HEK293T (cell line): Measurements from ENCODE around the gene NECAB3.
"Not testable (repeated sequence)": the region's sequence is repeated elsewhere in the genome, so short reads cannot be mapped to it uniquely, and the experiment has no call there.

ENCODE experiments used
- CTCF ChIA-PET: fragments of 350-600 bp; formaldehyde crosslinking; extraction: SDS; loops from one replicate; lab custom pipeline; 2021; ENCODE audit warnings: antibody characterized with exemption, inconsistent platforms; lab: Yijun Ruan, JAX
- POLR2A ChIA-PET: fragments of 350-600 bp; formaldehyde crosslinking; extraction: SDS; loops from one replicate; lab custom pipeline; 2020; ENCODE audit warnings: antibody characterized with exemption, inconsistent platforms; lab: Yijun Ruan, JAX
- DNase-seq: peaks from one replicate; pipeline ENCODE4 v3.0.0; 2012; ENCODE audit warnings: mixed read lengths; ENCODE audit errors: extremely low spot score
- ARNT ChIP-seq: fragments of 450-650 bp; IDR thresholded peaks from 2 replicates; pipeline ENCODE4 v1.6.1; 2017; ENCODE audit warnings: mild to moderate bottlenecking
- BHLHE40 ChIP-seq: fragments of 450-650 bp; IDR thresholded peaks from 2 replicates; pipeline ENCODE4 v1.6.1; 2016; ENCODE audit warnings: mild to moderate bottlenecking, moderate library complexity, borderline replicate concordance
- CTBP1 ChIP-seq: fragments of 450-650 bp; IDR thresholded peaks from 2 replicates; pipeline ENCODE4 v1.6.1; 2016; ENCODE audit warnings: borderline replicate concordance
- ELF4 ChIP-seq: fragments of 450-650 bp; IDR thresholded peaks from 2 replicates; pipeline ENCODE4 v1.6.1; 2017; ENCODE audit warnings: antibody characterized with exemption
- FOXA1 ChIP-seq: fragments of 450-650 bp; IDR thresholded peaks from 2 replicates; pipeline ENCODE4 v1.6.1; 2016; ENCODE audit warnings: mild to moderate bottlenecking
- FOXK2 ChIP-seq: fragments of 450-650 bp; IDR thresholded peaks from 2 replicates; pipeline ENCODE4 v1.6.1; 2016; ENCODE audit warnings: mild to moderate bottlenecking
- FOXM1 ChIP-seq: fragments of 450-650 bp; IDR thresholded peaks from 2 replicates; pipeline ENCODE4 v1.6.1; 2017; ENCODE audit warnings: mild to moderate bottlenecking, borderline replicate concordance
- HDGF ChIP-seq: fragments of 450-650 bp; IDR thresholded peaks from 2 replicates; pipeline ENCODE4 v1.6.1; 2017; ENCODE audit warnings: antibody characterized with exemption, borderline replicate concordance
- L3MBTL2 ChIP-seq: fragments of 450-650 bp; conservative IDR thresholded peaks from 2 replicates; pipeline ENCODE4 v1.6.1; 2016; ENCODE audit warnings: mild to moderate bottlenecking
- LEF1 ChIP-seq: fragments of 450-650 bp; IDR thresholded peaks from 2 replicates; pipeline ENCODE4 v1.6.1; 2017; ENCODE audit warnings: mild to moderate bottlenecking, borderline replicate concordance
- NFRKB ChIP-seq: fragments of 450-650 bp; IDR thresholded peaks from 2 replicates; pipeline ENCODE4 v1.6.1; 2016; ENCODE audit warnings: mild to moderate bottlenecking, moderate library complexity
- PKNOX1 ChIP-seq: fragments of 450-650 bp; IDR thresholded peaks from 2 replicates; pipeline ENCODE4 v1.6.1; 2016
- SP1 ChIP-seq: fragments of 450-650 bp; IDR thresholded peaks from 2 replicates; pipeline ENCODE4 v1.6.1; 2017
- SUZ12 ChIP-seq: fragments of 450-650 bp; IDR thresholded peaks from 2 replicates; pipeline ENCODE4 v1.6.1; 2016; ENCODE audit warnings: mild to moderate bottlenecking
- TARDBP ChIP-seq: fragments of 450-650 bp; IDR thresholded peaks from 2 replicates; pipeline ENCODE4 v1.6.1; 2016
- ZNF384 ChIP-seq: fragments of 450-650 bp; IDR thresholded peaks from 2 replicates; pipeline ENCODE4 v1.6.1; 2016

Gene NECAB3

GRCh38 chr20:33704197-33704924 is 30.1 kb upstream of the NECAB3 start:
- POLR2A ChIA-PET: interaction anchor here (0.8 to 1.7 kb wide), 3 partner anchors 10 to 29 kb away, joined by 3 to 4 read pairs (median 4); partner anchors contain the start of gene PXMP4
- no peak for DNase-seq
- CTCF ChIA-PET: interaction anchor here (1.1 kb wide), 1 partner anchor 10 kb away, joined by 3 read pairs; no protein-coding TSS in a partner anchor
- TF ChIP-seq CTBP1 (no peak), NFRKB (no peak), FOXA1 (no peak), SUZ12 (no peak), FOXM1 (no peak), ZNF384 (no peak), FOXK2 (no peak), L3MBTL2 (no peak), SP1 (no peak), PKNOX1 (no peak), TARDBP (no peak), HDGF (no peak), ARNT (no peak), ELF4 (no peak)

GRCh38 chr20:33703498-33704137 is 29.4 kb upstream of the NECAB3 start:
- ChIA-PET CTCF (interaction anchor here (1.1 kb wide), 1 partner anchor 9 kb away, joined by 3 read pairs; no protein-coding TSS in a partner anchor), POLR2A (interaction anchor here (0.8 to 1.7 kb wide), 3 partner anchors 9 to 28 kb away, joined by 3 to 4 read pairs (median 4); partner anchors contain the start of gene PXMP4)

GRCh38 chr20:33702861-33703260 is 28.6 kb upstream of the NECAB3 start:
- CTCF ChIA-PET: no interaction called here
- POLR2A ChIA-PET: no interaction called here
- no peak for TF ChIP-seq ZNF384
- no peak for TF ChIP-seq HDGF
- no peak for TF ChIP-seq CTBP1
- no peak for TF ChIP-seq FOXM1
- no peak for TF ChIP-seq NFRKB
- TF ChIP-seq FOXA1: no peak
- TF ChIP-seq FOXK2: no peak
- TF ChIP-seq ELF4: no peak
- no peak for TF ChIP-seq ARNT
- TF ChIP-seq PKNOX1: no peak
- no peak for TF ChIP-seq SUZ12
- no peak for TF ChIP-seq SP1
- no peak for DNase-seq

More at GRCh38 chr20:33703498-33704137, 29.4 kb upstream of the NECAB3 start:
- DNase-seq: no peak
- TF ChIP-seq BHLHE40: no peak
- no peak for TF ChIP-seq NFRKB
- TF ChIP-seq PKNOX1: no peak
- no peak for TF ChIP-seq ARNT
- no peak for TF ChIP-seq HDGF
- TF ChIP-seq FOXK2: no peak
- no peak for TF ChIP-seq FOXA1
- no peak for TF ChIP-seq ZNF384
- TF ChIP-seq SUZ12: no peak

- no peak for TF ChIP-seq LEF1
- no peak for TF ChIP-seq FOXK2
- TF ChIP-seq CTBP1: no peak
- TF ChIP-seq SUZ12: no peak
- no peak for TF ChIP-seq SP1
- TF ChIP-seq ELF4: no peak
- TF ChIP-seq FOXM1: no peak
- TF ChIP-seq PKNOX1: no peak
- TF ChIP-seq L3MBTL2: no peak
- no peak for TF ChIP-seq ARNT
- no peak for TF ChIP-seq TARDBP
- no peak for DNase-seq
- ChIA-PET POLR2A (no interaction called here), CTCF (no interaction called here)
Observed at GRCh38 chr20:33701629-33702450, 27.6 kb upstream of the NECAB3 start.

- POLR2A ChIA-PET, CTCF ChIA-PET, DNase-seq: not testable (repeated sequence)
Observed at GRCh38 chr20:33700696-33701441, 26.6 kb upstream of the NECAB3 start.

GRCh38 chr20:33698966-33699365 is 24.7 kb upstream of the NECAB3 start:
- CTCF ChIA-PET, DNase-seq, POLR2A ChIA-PET: not testable (repeated sequence)
